Mucosa of rectum (tissue), 2 donors: ENCODE measurements around the gene ICE2.
A peak's percentile ranks its signal among the peaks of the same experiment; 100 is the strongest.
"Not testable (repeated sequence)": the region's sequence is repeated elsewhere in the genome, so short reads cannot be mapped to it uniquely, and the experiment has no call there.

Experiments used
- H3K27ac ChIP-seq, 2 donors: one replicate each; pipeline ENCODE4 v1.7.0; 2013; ENCODE audit warnings: inconsistent platforms in 2 of 2, low read depth in 2 of 2, low read length in 2 of 2
- H3K27me3 ChIP-seq, 2 donors: one replicate each; pipeline ENCODE4 v1.7.0; 2013; ENCODE audit warnings: low read length in 2 of 2; ENCODE audit not compliant: control insufficient read depth in 2 of 2, insufficient read depth in 2 of 2
- H3K36me3 ChIP-seq, 2 donors: one replicate each; pipeline ENCODE4 v1.7.0; 2013; ENCODE audit warnings: low read length in 2 of 2; ENCODE audit not compliant: control insufficient read depth in 2 of 2, insufficient read depth in 2 of 2
- H3K4me1 ChIP-seq, 2 donors: one replicate each; pipeline ENCODE4 v1.7.0; 2013; ENCODE audit warnings: low read length in 2 of 2, mild to moderate bottlenecking in 1 of 2; ENCODE audit not compliant: control insufficient read depth in 2 of 2, insufficient read depth in 2 of 2
- H3K4me3 ChIP-seq, 2 donors: one replicate each; pipeline ENCODE4 v1.7.0; 2013; ENCODE audit warnings: low read length in 2 of 2
- H3K9ac ChIP-seq, 2 donors: one replicate each; pipeline ENCODE4 v1.7.0; 2013; ENCODE audit warnings: low read length in 2 of 2, low read depth in 1 of 2, mild to moderate bottlenecking in 1 of 2
- H3K9me3 ChIP-seq, 2 donors: one replicate each; pipeline ENCODE4 v1.7.0; 2013; ENCODE audit warnings: low read length in 2 of 2; ENCODE audit not compliant: control insufficient read depth in 2 of 2
- donor health status: healthy.
- donor health status: Normal muscosa, but diverticular disease.

The ICE2 gene

DNA sequence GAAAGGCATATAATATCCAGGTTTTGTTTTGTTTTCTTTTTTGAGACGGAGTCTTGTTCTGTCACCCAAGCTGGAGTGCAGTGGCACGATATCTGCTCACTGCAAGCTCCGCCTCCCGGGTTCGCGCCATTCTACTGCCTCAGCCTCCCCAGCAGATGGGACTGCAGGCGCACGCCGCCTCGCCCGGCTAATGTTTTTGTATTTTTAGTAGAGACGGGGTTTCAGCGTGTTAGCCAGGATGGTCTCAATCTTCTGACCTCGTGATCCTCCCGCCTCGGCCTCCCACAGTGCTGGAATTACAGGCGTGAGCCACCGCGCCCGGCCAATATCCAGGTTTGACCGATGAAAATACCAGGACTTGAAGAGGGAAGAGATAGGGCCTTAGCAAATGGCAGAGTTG lies 66.1 kb downstream of the ICE2 start:
- H3K4me1 ChIP-seq = peaks cover 0 to 12% of the 10 kb centered on the region in 2 donors
- H3K27me3 ChIP-seq, H3K4me3 ChIP-seq, H3K36me3 ChIP-seq, H3K9ac ChIP-seq, H3K27ac ChIP-seq, H3K9me3 ChIP-seq: not testable (repeated sequence)

- Histone ChIP-seq H3K4me3 (no peak overlapping the region), H3K27me3 (no peaks in the 10 kb centered on the region), H3K9me3 (no peaks in the 10 kb centered on the region), H3K4me1 (peaks cover 0 to 13% of the 10 kb centered on the region in 2 donors), H3K9ac (no peak overlapping the region), H3K36me3 (no peaks in the 10 kb centered on the region), H3K27ac (no peak overlapping the region)
Observed at GRCh38 chr15:60411774-60412425, 67.0 kb downstream of the ICE2 start.

DNA sequence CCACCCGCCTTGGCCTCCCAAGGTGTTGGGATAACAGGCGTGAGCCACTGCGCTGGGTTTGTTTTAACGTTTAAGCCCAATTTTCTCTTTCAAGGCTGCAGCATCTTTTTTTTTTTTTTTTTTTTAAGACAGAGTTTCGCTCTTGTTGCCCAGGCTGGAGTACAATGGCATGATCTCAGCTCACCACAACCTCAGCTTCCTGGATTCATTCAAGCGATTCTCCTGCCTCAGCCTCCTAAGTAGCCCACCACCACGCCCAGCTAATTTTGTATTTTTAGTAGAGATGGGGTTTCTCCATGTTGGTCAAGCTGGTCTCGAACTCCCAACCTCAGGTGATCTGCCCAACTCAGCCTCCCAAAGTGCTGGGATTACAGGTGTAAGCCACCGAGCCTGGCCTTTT lies 68.6 kb downstream of the ICE2 start:
- not testable (repeated sequence) for H3K9ac ChIP-seq

DNA sequence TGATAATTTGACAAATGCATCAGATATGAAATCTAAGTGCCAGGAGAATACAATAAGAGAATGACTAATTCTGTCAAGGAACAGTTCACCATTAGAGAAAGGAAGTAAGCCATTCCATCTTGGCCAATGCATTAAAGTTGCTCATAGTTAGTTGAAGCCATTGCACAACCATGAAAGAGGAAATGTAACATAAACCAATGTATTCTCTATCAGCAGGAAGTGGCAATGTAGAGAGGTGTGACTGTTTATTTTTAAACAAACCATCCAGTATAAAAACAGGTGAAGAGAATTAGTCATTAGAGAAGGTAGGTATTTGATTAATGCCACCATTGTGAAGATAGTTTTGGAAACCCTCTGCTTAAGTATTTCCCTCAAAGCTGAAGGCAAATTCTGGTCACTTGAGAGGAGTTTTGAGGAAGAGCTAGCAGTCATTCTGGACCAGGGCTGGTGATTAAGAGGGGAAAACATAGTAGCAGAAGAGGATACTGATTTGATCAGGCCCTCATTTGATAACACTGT lies 70.4 kb downstream of the ICE2 start:
- no peaks in the 10 kb centered on the region for H3K27me3 ChIP-seq
- H3K9ac ChIP-seq = no peak overlapping the region
- H3K4me1 ChIP-seq = peaks cover 0 to 13% of the 10 kb centered on the region in 2 donors
- no peak overlapping the region for H3K4me3 ChIP-seq
- H3K36me3 ChIP-seq = no peaks in the 10 kb centered on the region
- peak overlapping the region; percentile 38 to 80 for H3K27ac ChIP-seq
- H3K9me3 ChIP-seq = no peaks in the 10 kb centered on the region

More for the DNA sequence above, 68.6 kb downstream of the ICE2 start:
- not testable (repeated sequence) for H3K9me3 ChIP-seq, H3K27me3 ChIP-seq, H3K4me3 ChIP-seq, H3K36me3 ChIP-seq, H3K27ac ChIP-seq
- H3K4me1 ChIP-seq = peaks cover 0 to 13% of the 10 kb centered on the region in 2 donors

DNA sequence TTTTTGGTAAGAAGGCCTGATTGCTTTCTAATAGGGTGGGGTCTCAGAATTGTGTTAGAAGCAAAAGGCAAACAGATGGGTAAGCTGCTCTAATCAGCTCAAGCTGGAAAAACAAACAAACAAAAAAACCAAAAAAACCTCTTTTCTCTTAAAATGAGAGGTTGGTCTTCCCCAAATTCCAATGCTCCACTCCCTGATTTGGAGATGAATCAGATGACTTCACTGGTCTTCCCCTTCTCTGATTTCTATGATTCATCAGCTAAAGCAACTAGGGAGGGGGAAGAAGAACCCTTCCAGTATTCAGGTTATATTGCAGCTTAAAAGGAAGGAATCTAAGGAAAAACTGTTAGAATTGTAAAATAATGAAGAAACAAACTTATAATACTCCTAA lies 71.5 kb downstream of the ICE2 start:
- H3K27ac ChIP-seq = no peak overlapping the region
- no peak overlapping the region for H3K4me3 ChIP-seq
- H3K9me3 ChIP-seq = no peaks in the 10 kb centered on the region
- no peaks in the 10 kb centered on the region for H3K27me3 ChIP-seq
- H3K4me1 ChIP-seq = peaks cover 7 to 22% of the 10 kb centered on the region in 2 donors
- no peak overlapping the region for H3K9ac ChIP-seq
- H3K36me3 ChIP-seq = no peaks in the 10 kb centered on the region

- Histone ChIP-seq H3K9ac (peak overlapping the region in 1 of 2 donors; percentile 43), H3K36me3 (no peaks in the 10 kb centered on the region), H3K27ac (no peak overlapping the region), H3K9me3 (no peaks in the 10 kb centered on the region), H3K4me3 (no peak overlapping the region), H3K27me3 (no peaks in the 10 kb centered on the region), H3K4me1 (peaks cover 8 to 23% of the 10 kb centered on the region in 2 donors)
Observed at GRCh38 chr15:60406513-60407414, 72.2 kb downstream of the ICE2 start.

- no peaks in the 10 kb centered on the region for H3K9me3 ChIP-seq
- H3K4me1 ChIP-seq = peaks cover 9 to 23% of the 10 kb centered on the region in 2 donors
- no peaks in the 10 kb centered on the region for H3K36me3 ChIP-seq
- no peak overlapping the region for H3K9ac ChIP-seq
- no peak overlapping the region for H3K27ac ChIP-seq
- H3K4me3 ChIP-seq = no peak overlapping the region
- no peaks in the 10 kb centered on the region for H3K27me3 ChIP-seq
Observed at GRCh38 chr15:60405399-60405798, 73.5 kb downstream of the ICE2 start.

DNA sequence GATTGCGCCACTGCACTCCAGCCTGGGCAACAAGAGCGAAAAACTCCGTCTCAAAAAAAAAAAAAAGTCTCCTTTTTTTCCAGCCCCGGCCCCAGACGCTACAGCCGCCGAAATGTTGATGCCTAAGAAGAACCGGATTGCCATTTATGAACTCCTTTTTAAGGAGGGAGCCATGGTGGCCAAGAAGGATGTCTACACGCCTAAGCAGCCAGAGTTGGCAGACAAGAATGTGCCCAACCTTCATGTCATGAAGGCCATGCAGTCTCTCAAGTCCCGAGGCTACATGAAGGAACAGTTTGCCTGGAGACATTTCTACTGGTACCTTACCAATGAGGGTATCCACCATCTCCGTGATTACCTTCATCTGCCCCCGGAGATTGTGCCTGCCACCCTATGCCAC lies 74.6 kb downstream of the ICE2 start:
- H3K9ac ChIP-seq, H3K36me3 ChIP-seq, H3K4me3 ChIP-seq, H3K9me3 ChIP-seq, H3K27ac ChIP-seq, H3K27me3 ChIP-seq: not testable (repeated sequence)
- H3K4me1 ChIP-seq = peaks cover 13 to 26% of the 10 kb centered on the region in 2 donors

DNA sequence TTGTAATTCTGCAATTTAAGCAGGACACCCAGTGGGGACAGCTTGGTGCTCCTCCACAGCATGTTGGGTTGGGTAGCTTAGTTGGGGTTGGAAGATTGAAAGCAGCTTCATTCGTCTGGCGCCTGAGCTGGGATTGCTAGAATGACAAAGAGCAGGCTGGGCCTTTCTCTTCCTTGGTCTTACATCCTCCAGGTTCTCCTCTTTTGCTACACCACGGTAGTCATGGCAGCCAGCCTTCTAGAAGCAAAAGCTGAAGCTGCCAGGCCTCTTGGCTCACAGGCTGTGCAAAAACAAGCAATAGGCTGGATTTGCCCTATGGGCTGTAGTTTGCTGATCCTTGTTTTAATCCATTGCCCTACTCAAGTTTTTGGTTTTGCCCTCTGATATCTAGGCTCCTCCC lies 78.0 kb downstream of the ICE2 start:
- H3K27ac ChIP-seq = no peak overlapping the region
- H3K27me3 ChIP-seq = no peaks in the 10 kb centered on the region
- H3K4me3 ChIP-seq = no peak overlapping the region
- H3K9ac ChIP-seq = no peak overlapping the region
- H3K4me1 ChIP-seq = peaks cover 36% of the 10 kb centered on the region in 2 donors
- no peaks in the 10 kb centered on the region for H3K9me3 ChIP-seq
- peaks cover 2 to 3% of the 10 kb centered on the region in 2 donors for H3K36me3 ChIP-seq

GRCh38 chr15:60399931-60400330 lies 79.0 kb downstream of the ICE2 start:
- Histone ChIP-seq H3K4me1 (peaks cover 45 to 46% of the 10 kb centered on the region in 2 donors), H3K4me3 (no peak overlapping the region), H3K9me3 (no peaks in the 10 kb centered on the region), H3K27ac (peak overlapping the region; percentile 99), H3K27me3 (no peaks in the 10 kb centered on the region), H3K9ac (no peak overlapping the region), H3K36me3 (peaks cover 7 to 10% of the 10 kb centered on the region in 2 donors)
